SH-SY5Y (cell line): ENCODE data around the gene CYP4F12.

Experiments used
- GATA2 ChIP-seq: IDR thresholded peaks from 2 replicates; pipeline ENCODE4 v1.6.1; 2011; ENCODE audit warnings: mild to moderate bottlenecking, low read depth, low read length
- GATA3 ChIP-seq: IDR thresholded peaks from 2 replicates; pipeline ENCODE4 v1.6.1; 2011; ENCODE audit warnings: low read depth, mild to moderate bottlenecking, low read length, moderate library complexity

GRCh38 chr19:15634105-15634504, 38.8 kb upstream of the CYP4F12 start:
- TF ChIP-seq GATA2 (no peak), GATA3 (no peak)
